GM12891 (cell line): ENCODE data around the gene SLC8A3.

Experiments used
- PAX5 ChIP-seq: IDR thresholded peaks from 2 replicates; pipeline ENCODE4 v1.6.1; 2011; ENCODE audit warnings: low read length, moderate library complexity, mild to moderate bottlenecking; ENCODE audit not compliant: insufficient read depth, severe bottlenecking
- POLR2A ChIP-seq: IDR thresholded peaks from 2 replicates; pipeline ENCODE4 v1.6.1; 2011; ENCODE audit warnings: low read depth, low read length, control low read depth
- POLR2AphosphoS5 ChIP-seq: IDR thresholded peaks from 2 replicates; pipeline ENCODE4 v1.6.1; 2011; ENCODE audit warnings: low read depth, low read length, control low read depth
- TAF1 ChIP-seq: IDR thresholded peaks from 2 replicates; pipeline ENCODE4 v1.6.1; 2011; ENCODE audit warnings: low read depth, low read length, control low read depth

DNA sequence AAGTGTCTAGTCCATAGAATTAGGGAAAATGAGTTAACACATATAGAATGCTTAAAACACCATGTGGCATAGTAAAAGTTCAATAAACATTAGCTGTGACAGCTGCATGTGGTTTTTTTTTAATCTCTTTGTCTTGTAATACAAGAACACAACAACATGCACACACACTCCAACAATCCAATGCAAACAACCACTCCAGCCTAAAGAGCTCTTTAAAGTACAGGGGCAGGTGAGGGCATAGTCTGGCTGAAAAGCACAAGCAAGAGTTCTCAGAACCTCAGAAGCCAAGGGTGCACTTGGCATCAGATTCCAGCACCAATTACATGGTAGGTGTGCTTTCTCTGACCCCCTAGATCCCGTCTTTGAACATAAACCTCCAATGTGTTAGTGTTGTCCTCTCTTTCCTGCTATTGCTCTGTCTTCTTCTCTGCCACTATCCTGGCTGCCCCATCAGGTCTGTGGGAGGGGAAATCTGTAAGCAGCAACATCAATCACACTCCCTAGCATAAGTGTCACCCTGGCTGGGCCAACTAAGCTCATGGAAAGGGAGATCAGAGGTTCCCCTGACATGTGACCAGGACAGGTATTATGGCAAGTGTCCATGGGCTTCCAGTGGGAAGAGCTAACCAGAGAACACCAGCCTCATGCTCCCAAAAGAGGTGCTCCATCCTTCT lies 91.0 kb downstream of the SLC8A3 start:
- no peak for TF ChIP-seq POLR2AphosphoS5
- no peak for TF ChIP-seq PAX5
- no peak for TF ChIP-seq POLR2A
- TF ChIP-seq TAF1, result no peak
